HepG2 (cell line): Measurements from ENCODE around the gene SLC6A9. TPM values are rescaled to one million over a fixed set of nuclear protein-coding genes. Genes with fewer than 3 reads are reported as not detected.

Source experiments
- AGO1 ChIP-seq: fragments of 200-400 bp; formaldehyde crosslinking; IDR thresholded peaks from 2 replicates; pipeline ENCODE4 v1.6.1; 2017; ENCODE audit warnings: mild to moderate bottlenecking, low read depth, low read length, moderate library complexity; ENCODE audit not compliant: poor library complexity, severe bottlenecking
- FOXA1 ChIP-seq, 2 experiments: fragments of 450-650 bp in 1 of 2; sonication (generic) in 1 of 2; formaldehyde crosslinking in 1 of 2; IDR thresholded peaks; 2 replicates each; pipeline versions ENCODE4 v1.4.0 to v1.6.1; 2016 to 2020; ENCODE audit warnings: missing genetic modification reagents in 1 of 2
- IRX3 ChIP-seq: sonication (generic); formaldehyde crosslinking; IDR thresholded peaks from 2 replicates; pipeline ENCODE4 v1.8.1; 2023; ENCODE audit warnings: mild to moderate bottlenecking, low read depth, missing genetic modification reagents, borderline replicate concordance
- MAFF ChIP-seq: IDR thresholded peaks from 2 replicates; pipeline ENCODE4 v1.6.1; 2011; ENCODE audit warnings: low read depth, low read length, improper control_type of control experiment
- MIXL1 ChIP-seq: IDR thresholded peaks from 2 replicates; pipeline ENCODE4 v1.6.1; 2016
- POGZ ChIP-seq: sonication (generic); formaldehyde crosslinking; IDR thresholded peaks from 2 replicates; pipeline ENCODE4 v1.4.0; 2020; ENCODE audit warnings: mild to moderate bottlenecking, missing genetic modification reagents
- POLR2G ChIP-seq: fragments of 200-400 bp; formaldehyde crosslinking; IDR thresholded peaks from 2 replicates; pipeline ENCODE4 v1.6.1; 2018; ENCODE audit warnings: mild to moderate bottlenecking, low read depth, low read length, moderate library complexity
- SP1 ChIP-seq, 2 experiments: fragments of 450-650 bp in 1 of 2; sonication (generic) in 1 of 2; formaldehyde crosslinking in 1 of 2; IDR thresholded peaks; 2 replicates each; pipeline versions ENCODE4 v1.4.0 to v1.6.1; 2016 to 2020; ENCODE audit warnings: missing genetic modification reagents in 1 of 2
- SP5 ChIP-seq: IDR thresholded peaks from 2 replicates; pipeline ENCODE4 v1.6.1; 2016; ENCODE audit warnings: low read depth, borderline replicate concordance
- ZFP36L2 ChIP-seq: sonication (generic); formaldehyde crosslinking; IDR thresholded peaks from 2 replicates; pipeline ENCODE4 v1.4.0; 2020; ENCODE audit warnings: missing genetic modification reagents
- ZNF646 ChIP-seq: sonication (generic); formaldehyde crosslinking; IDR thresholded peaks from 2 replicates; pipeline ENCODE4 v1.9.0; 2021; ENCODE audit warnings: mild to moderate bottlenecking, missing genetic modification reagents
- ZNF766 ChIP-seq: sonication (generic); formaldehyde crosslinking; IDR thresholded peaks from 2 replicates; pipeline ENCODE4 v1.5.0; 2020; ENCODE audit warnings: missing genetic modification reagents, borderline replicate concordance
- ZNF777 ChIP-seq: sonication (generic); formaldehyde crosslinking; IDR thresholded peaks from 2 replicates; pipeline ENCODE4 v1.4.0; 2020; ENCODE audit warnings: missing genetic modification reagents
- ZNF839 ChIP-seq: sonication (generic); formaldehyde crosslinking; IDR thresholded peaks from 2 replicates; pipeline ENCODE4 v1.4.0; 2020; ENCODE audit warnings: missing genetic modification reagents, mild to moderate bottlenecking, borderline replicate concordance
- polyA plus RNA-seq, 8 experiments: library from polyadenylated mRNA; depleted of rRNA in 3 of 8; stranded (reverse) in 7 of 8; unstranded in 1 of 8; fragments of >200 nt; fragmentation: Illumina TruSeq in 4 of 8; extraction: Trizol in 4 of 8; gene quantifications; 2 replicates each; pipeline versions ENCODE4 v1.2.1 to v1.2.3, GENCODE V29; 2011 to 2016; ENCODE audit warnings: low read depth in 4 of 8, missing spikeins in 1 of 8, mixed read lengths in 1 of 8; ENCODE audit not compliant: insufficient read depth in 1 of 8
- total RNA-seq, 5 experiments: library from RNA; depleted of rRNA; stranded (reverse); fragments of >200 nt; fragmentation: Illumina TruSeq; extraction: Trizol; gene quantifications; 2 replicates each; pipeline ENCODE4 v1.2.3, GENCODE V29; 2016; ENCODE audit warnings: low read depth in 1 of 5
- TF ChIP-seq, protein P1 (sequence below): sonication (generic); formaldehyde crosslinking; IDR thresholded peaks from 2 replicates; pipeline ENCODE4 v1.4.0; 2020; ENCODE audit warnings: mild to moderate bottlenecking, low read depth, missing genetic modification reagents
- TF ChIP-seq, protein P2 (sequence below), 2 experiments: sonication (generic) in 1 of 2; formaldehyde crosslinking in 1 of 2; IDR thresholded peaks; 2 replicates each; pipeline versions ENCODE4 v1.4.0 to v1.6.1; 2016 to 2020; ENCODE audit warnings: borderline replicate concordance in 1 of 2, low read depth in 1 of 2, mild to moderate bottlenecking in 1 of 2, missing genetic modification reagents in 1 of 2

The SLC6A9 gene
- total and polyA plus RNA-seq, 2 of the 13 experiments (the other 11 are each of a cell fraction or from before 2014, with no cell fraction given): 8.5 to 9.9 TPM

GRCh38 chr1:43975249-43975961, 55.9 kb downstream of the SLC6A9 start (continued):
- TF ChIP-seq, protein P1, sequence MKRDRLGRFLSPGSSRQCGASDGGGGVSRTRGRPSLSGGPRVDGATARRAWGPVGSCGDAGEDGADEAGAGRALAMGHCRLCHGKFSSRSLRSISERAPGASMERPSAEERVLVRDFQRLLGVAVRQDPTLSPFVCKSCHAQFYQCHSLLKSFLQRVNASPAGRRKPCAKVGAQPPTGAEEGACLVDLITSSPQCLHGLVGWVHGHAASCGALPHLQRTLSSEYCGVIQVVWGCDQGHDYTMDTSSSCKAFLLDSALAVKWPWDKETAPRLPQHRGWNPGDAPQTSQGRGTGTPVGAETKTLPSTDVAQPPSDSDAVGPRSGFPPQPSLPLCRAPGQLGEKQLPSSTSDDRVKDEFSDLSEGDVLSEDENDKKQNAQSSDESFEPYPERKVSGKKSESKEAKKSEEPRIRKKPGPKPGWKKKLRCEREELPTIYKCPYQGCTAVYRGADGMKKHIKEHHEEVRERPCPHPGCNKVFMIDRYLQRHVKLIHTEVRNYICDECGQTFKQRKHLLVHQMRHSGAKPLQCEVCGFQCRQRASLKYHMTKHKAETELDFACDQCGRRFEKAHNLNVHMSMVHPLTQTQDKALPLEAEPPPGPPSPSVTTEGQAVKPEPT (CRISPR knock-in tag): no peak
- no peak for TF ChIP-seq MAFF
- no peak for TF ChIP-seq ZFP36L2
- TF ChIP-seq ZNF777 (CRISPR knock-in tag): no peak
- TF ChIP-seq, protein P2, sequence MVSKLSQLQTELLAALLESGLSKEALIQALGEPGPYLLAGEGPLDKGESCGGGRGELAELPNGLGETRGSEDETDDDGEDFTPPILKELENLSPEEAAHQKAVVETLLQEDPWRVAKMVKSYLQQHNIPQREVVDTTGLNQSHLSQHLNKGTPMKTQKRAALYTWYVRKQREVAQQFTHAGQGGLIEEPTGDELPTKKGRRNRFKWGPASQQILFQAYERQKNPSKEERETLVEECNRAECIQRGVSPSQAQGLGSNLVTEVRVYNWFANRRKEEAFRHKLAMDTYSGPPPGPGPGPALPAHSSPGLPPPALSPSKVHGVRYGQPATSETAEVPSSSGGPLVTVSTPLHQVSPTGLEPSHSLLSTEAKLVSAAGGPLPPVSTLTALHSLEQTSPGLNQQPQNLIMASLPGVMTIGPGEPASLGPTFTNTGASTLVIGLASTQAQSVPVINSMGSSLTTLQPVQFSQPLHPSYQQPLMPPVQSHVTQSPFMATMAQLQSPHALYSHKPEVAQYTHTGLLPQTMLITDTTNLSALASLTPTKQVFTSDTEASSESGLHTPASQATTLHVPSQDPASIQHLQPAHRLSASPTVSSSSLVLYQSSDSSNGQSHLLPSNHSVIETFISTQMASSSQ (IDR thresholded peaks at IDR 0.05; ENCODE audit: low read depth): no peak
- TF ChIP-seq, protein P2 (CRISPR knock-in tag; IDR thresholded peaks at IDR 0.05; ENCODE audit: borderline replicate concordance): no peak
- no peak for TF ChIP-seq SP5 (CRISPR knock-in tag)
- TF ChIP-seq POGZ (CRISPR knock-in tag): no peak
- peak; percentile 6; the same call in 1 of the 2 replicates for TF ChIP-seq ZNF766 (CRISPR knock-in tag)
- TF ChIP-seq IRX3: no peak
- TF ChIP-seq ZNF646 (CRISPR knock-in tag): 0 out of 2 replicates have a peak, but pooled peaks have one; percentile 48
- no peak for TF ChIP-seq ZNF839
- peak; percentile 34; the same call in 1 of the 2 replicates for TF ChIP-seq POLR2G
- TF ChIP-seq SP1 (IDR thresholded peaks at IDR 0.05): no peak
- TF ChIP-seq SP1 (CRISPR knock-in tag; IDR thresholded peaks at IDR 0.05): no peak
- TF ChIP-seq AGO1: no peak
- no peak for TF ChIP-seq FOXA1 (IDR thresholded peaks at IDR 0.05)
- peak; percentile 61 for TF ChIP-seq FOXA1 (CRISPR knock-in tag; IDR thresholded peaks at IDR 0.05)
- no peak for TF ChIP-seq MIXL1 (CRISPR knock-in tag)
